AG04450 (cell line): ENCODE data around the gene KCNJ15. TPM values are rescaled to one million over a fixed set of nuclear protein-coding genes. Genes with fewer than 3 reads are reported as not detected.

ENCODE experiments used
- CTCF ChIA-PET: fragments of 300-600, 350-600 bp; formaldehyde crosslinking; extraction: SDS; loops from one replicate; lab custom pipeline; 2022; ENCODE audit warnings: antibody characterized with exemption, inconsistent platforms; lab: Charles Lee
- POLR2A ChIA-PET: fragments of 350-600 bp; formaldehyde crosslinking; extraction: SDS; loops from one replicate; lab custom pipeline; 2021; ENCODE audit warnings: antibody characterized with exemption, inconsistent platforms; lab: Yijun Ruan, JAX
- DNase-seq: peaks from one replicate; pipeline ENCODE4 v3.0.0-alpha.2; 2011; ENCODE audit warnings: low read depth, low spot score
- H3K27ac ChIP-seq: one replicate; pipeline ENCODE4 v1.5.1; 2012; ENCODE audit warnings: low read depth, low read length, control low read depth
- H3K27me3 ChIP-seq: one replicate; pipeline ENCODE4 v1.6.0; 2012; ENCODE audit warnings: low read length; ENCODE audit not compliant: control insufficient read depth, insufficient read depth
- H3K4me3 ChIP-seq: 2 replicates; pipeline ENCODE4 v1.5.1; 2011; ENCODE audit warnings: mild to moderate bottlenecking, low read depth, low read length, control low read depth
- H3K9me3 ChIP-seq: 2 replicates; pipeline ENCODE4 v1.5.1; 2012; ENCODE audit warnings: low read length; ENCODE audit not compliant: control insufficient read depth, insufficient read depth
- polyA plus RNA-seq: library from polyadenylated mRNA; depleted of rRNA; stranded (reverse); fragments of >200 nt; gene quantifications from 2 replicates; pipeline ENCODE4 v1.2.3, GENCODE V29; 2011
- TF ChIP-seq, protein P1 (sequence below): IDR thresholded peaks from 2 replicates; pipeline ENCODE4 v1.5.1; 2011; ENCODE audit warnings: low read depth, low read length, control low read depth, inconsistent platforms

Gene KCNJ15
- polyA plus RNA-seq, 1 experiment = 0.07 TPM

DNA sequence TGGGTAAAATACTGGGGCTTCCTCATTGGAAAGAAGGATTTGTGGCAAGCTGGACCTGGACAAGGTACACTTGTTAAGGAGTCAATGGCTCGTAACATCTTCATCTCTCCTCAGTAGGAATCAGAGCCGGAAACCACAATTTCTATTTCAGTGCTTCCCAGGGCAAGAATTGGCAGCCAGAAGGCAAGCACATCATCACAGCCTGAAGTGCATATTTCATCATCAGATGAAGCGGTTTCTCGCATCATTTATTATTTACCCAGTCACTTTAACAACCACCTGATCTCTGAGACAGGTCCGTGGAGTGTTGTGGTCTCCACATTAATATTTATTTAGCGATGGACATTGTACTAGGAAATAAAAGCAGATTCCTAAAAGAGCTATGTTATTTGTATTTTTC is 55.0 kb downstream of the KCNJ15 start:
- no peak for DNase-seq
- POLR2A ChIA-PET = no interaction called here

DNA sequence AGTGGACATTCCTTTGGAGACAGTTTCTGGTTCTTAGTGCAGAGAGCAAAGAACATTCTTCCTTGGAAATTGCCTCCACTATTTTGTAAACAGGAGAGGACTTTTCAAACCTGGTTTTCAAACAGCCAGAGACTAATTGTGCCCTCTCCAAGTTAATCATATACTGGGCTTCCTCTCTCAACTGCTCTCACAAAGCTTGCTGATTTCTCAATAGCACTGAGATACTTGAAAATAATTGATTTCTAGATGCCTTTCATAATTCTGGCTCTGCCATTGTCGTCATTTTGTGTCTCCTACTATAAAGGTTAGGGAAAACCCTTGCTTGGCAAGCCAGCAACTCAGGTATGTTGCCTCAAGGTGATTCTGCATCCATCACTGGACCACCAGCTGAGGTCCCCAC is 56.0 kb downstream of the KCNJ15 start:
- TF ChIP-seq, protein P1, sequence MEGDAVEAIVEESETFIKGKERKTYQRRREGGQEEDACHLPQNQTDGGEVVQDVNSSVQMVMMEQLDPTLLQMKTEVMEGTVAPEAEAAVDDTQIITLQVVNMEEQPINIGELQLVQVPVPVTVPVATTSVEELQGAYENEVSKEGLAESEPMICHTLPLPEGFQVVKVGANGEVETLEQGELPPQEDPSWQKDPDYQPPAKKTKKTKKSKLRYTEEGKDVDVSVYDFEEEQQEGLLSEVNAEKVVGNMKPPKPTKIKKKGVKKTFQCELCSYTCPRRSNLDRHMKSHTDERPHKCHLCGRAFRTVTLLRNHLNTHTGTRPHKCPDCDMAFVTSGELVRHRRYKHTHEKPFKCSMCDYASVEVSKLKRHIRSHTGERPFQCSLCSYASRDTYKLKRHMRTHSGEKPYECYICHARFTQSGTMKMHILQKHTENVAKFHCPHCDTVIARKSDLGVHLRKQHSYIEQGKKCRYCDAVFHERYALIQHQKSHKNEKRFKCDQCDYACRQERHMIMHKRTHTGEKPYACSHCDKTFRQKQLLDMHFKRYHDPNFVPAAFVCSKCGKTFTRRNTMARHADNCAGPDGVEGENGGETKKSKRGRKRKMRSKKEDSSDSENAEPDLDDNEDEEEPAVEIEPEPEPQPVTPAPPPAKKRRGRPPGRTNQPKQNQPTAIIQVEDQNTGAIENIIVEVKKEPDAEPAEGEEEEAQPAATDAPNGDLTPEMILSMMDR = no peak
- Histone ChIP-seq H3K4me3 (no peak overlapping the region), H3K27me3 (no peaks in the 10 kb centered on the region), H3K9me3 (no peaks in the 10 kb centered on the region), H3K27ac (no peak overlapping the region)
- no peak for DNase-seq
- CTCF ChIA-PET = no interaction called here
- POLR2A ChIA-PET = no interaction called here

More for the DNA sequence above, 55.0 kb downstream of the KCNJ15 start:
- CTCF ChIA-PET = interaction anchor here (0.6 to 1.6 kb wide), 2 partner anchors 41 to 185 kb away, joined by 3 to 4 read pairs; no protein-coding TSS in a partner anchor
- Histone ChIP-seq H3K9me3 (no peaks in the 10 kb centered on the region), H3K27me3 (no peaks in the 10 kb centered on the region), H3K27ac (no peak overlapping the region), H3K4me3 (no peak overlapping the region)
- TF ChIP-seq, protein P1 = no peak

DNA sequence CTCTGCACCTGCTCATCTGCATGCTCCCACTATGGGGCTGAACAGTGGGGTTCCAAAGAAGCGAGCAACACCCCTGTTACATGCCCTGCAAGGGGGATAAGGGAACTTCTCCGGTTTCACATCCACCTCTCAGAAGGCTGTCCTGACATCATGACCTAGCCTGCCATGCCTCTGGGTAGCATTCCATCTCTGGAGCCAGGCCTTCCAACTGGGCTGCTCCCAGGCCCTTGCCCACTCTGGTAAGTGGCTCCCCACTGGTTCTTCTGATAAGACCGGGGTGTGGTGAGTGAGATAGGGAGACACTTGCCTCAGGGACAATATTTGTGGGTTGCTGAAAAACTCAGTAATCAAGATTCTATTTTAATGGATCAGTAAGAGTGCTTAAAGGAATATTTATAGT is 57.8 kb downstream of the KCNJ15 start:
- H3K27ac ChIP-seq = no peak overlapping the region
- TF ChIP-seq, protein P1 = no peak
- CTCF ChIA-PET = no interaction called here
- H3K27me3 ChIP-seq = no peaks in the 10 kb centered on the region
- H3K9me3 ChIP-seq = no peaks in the 10 kb centered on the region
- DNase-seq = no peak
- no peak overlapping the region for H3K4me3 ChIP-seq
- POLR2A ChIA-PET = no interaction called here

DNA sequence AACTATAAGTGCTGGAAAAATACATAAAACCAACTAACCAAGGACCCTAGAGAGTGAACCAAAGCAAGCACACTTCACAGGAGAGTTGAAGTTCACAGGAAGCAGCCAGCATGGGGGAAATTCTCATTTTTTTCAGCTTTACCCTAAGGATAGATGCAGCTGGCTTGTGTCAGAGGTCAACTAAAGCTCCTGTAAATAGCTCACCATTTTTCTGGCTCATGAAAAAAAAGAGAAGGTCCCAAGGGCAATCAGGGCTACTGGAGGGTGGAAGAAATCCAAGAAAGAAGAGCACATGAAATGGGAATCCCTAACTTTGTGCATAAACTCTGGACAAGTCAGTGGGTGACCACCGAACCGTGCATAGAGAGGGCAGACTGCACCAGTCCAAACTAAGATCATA is 58.3 kb downstream of the KCNJ15 start:
- TF ChIP-seq, protein P1 = no peak
- POLR2A ChIA-PET = no interaction called here
- H3K27me3 ChIP-seq = no peaks in the 10 kb centered on the region
- no peak overlapping the region for H3K4me3 ChIP-seq
- no peak for DNase-seq
- H3K9me3 ChIP-seq = no peaks in the 10 kb centered on the region
- CTCF ChIA-PET = no interaction called here
- no peak overlapping the region for H3K27ac ChIP-seq

DNA sequence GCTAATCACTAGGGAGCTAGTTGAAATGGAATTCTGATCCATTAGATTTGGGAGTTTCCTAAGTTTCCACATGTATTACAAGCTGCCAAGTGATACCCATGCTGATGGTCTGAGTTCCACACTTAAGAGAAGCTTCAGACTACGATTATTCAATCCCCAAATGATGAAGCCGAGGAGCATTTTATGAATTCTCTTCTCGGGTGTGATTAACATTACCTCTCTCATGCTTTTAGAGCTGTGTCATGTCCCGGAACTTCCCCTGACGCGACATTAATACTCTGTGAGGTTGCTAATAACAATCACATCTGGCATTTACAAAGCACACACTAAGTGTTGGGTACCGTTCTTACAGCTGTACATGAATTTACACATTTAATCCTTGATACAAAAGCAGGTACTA is 63.0 kb downstream of the KCNJ15 start:
- ChIA-PET CTCF (interaction anchor here (1.7 kb wide), 1 partner anchor 101 kb away, joined by 6 read pairs; no protein-coding TSS in a partner anchor), POLR2A (no interaction called here)
- no peak overlapping the region for H3K4me3 ChIP-seq
- no peaks in the 10 kb centered on the region for H3K27me3 ChIP-seq
- H3K9me3 ChIP-seq = no peaks in the 10 kb centered on the region
- no peak overlapping the region for H3K27ac ChIP-seq
- DNase-seq = no peak
- TF ChIP-seq, protein P1 = no peak
